GM12872 (cell line): Measurements from ENCODE around the gene SSH3.

Source experiments
- CTCF ChIP-seq: IDR thresholded peaks from 3 replicates; pipeline ENCODE4 v1.5.1; 2011; ENCODE audit warnings: low read depth, mild to moderate bottlenecking, low read length, moderate library complexity; ENCODE audit not compliant: insufficient read depth

Gene SSH3

GRCh38 chr11:67323526-67323925 is 20.2 kb downstream of the SSH3 start:
- no peak for TF ChIP-seq CTCF

- no peak for TF ChIP-seq CTCF
These were observed 28.9 kb downstream of the SSH3 start for GRCh38 chr11:67332081-67332691.

- TF ChIP-seq CTCF = no peak
These were observed 33.9 kb downstream of the SSH3 start for GRCh38 chr11:67337257-67337656.

- no peak for TF ChIP-seq CTCF
These were observed 40.9 kb downstream of the SSH3 start for GRCh38 chr11:67344264-67344663.

- TF ChIP-seq CTCF = no peak
These were observed 42.1 kb downstream of the SSH3 start for GRCh38 chr11:67345247-67345919.

GRCh38 chr11:67345920-67346819 is 42.8 kb downstream of the SSH3 start:
- peak; percentile 98 for TF ChIP-seq CTCF
